Activated B cell treated with CpG ODN at 0.5 μM for 24 hours (primary cell): ENCODE data around the gene ZDHHC23. TPM values are rescaled to one million over a fixed set of nuclear protein-coding genes. Genes with fewer than 3 reads are reported as not detected.

Experiments
- ATAC-seq: fragments of 200-7000 bp; cut with Tn5 transposase; one replicate; pipeline ENCODE4 v1.10.0; 2021; ENCODE audit warnings: low read depth, mild to moderate bottlenecking, moderate library complexity
- CTCF ChIA-PET: fragments of 350-600 bp; sonication (Branson Sonifier 250); formaldehyde crosslinking; loops from one replicate; lab custom pipeline; 2021; ENCODE audit warnings: antibody characterized with exemption; lab: Charles Lee
- POLR2A ChIA-PET: fragments of 350-600 bp; sonication (Branson Sonifier 250); formaldehyde crosslinking; loops from one replicate; lab custom pipeline; 2021; ENCODE audit warnings: antibody characterized with exemption; lab: Charles Lee
- DNase-seq: peaks from one replicate; pipeline ENCODE4 v3.0.0; 2022
- H3K27ac Mint-ChIP-seq: one replicate; pipeline ENCODE4 v1.8.0; 2020; ENCODE audit warnings: mixed read lengths
- H3K27me3 Mint-ChIP-seq: one replicate; pipeline ENCODE4 v1.8.0; 2021; ENCODE audit warnings: mixed read lengths
- H3K36me3 Mint-ChIP-seq: one replicate; pipeline ENCODE4 v1.8.0; 2021; ENCODE audit warnings: low read depth, mixed read lengths
- H3K4me1 Mint-ChIP-seq: one replicate; pipeline ENCODE4 v1.8.0; 2021; ENCODE audit warnings: mixed read lengths
- H3K4me3 Mint-ChIP-seq: one replicate; pipeline ENCODE4 v1.8.0; 2020; ENCODE audit warnings: mild to moderate bottlenecking, mixed read lengths
- H3K9me3 Mint-ChIP-seq: one replicate; pipeline ENCODE4 v1.8.0; 2020; ENCODE audit warnings: mixed read lengths
- CTCF ChIP-seq: fragments of 200-600 bp; IDR thresholded peaks from one replicate; pipeline ENCODE4 v1.8.0; 2022; ENCODE audit warnings: antibody characterized with exemption, mild to moderate bottlenecking
- intact Hi-C: fragments of 100-400 bp; cut with micrococcal nuclease; formaldehyde crosslinking; loops from one replicate; pipeline ENCODE4 v1.15.1; 2024
- total RNA-seq: library from RNA; stranded (reverse); gene quantifications from 2 replicates; pipeline ENCODE4 v1.2.3, GENCODE V29; 2022

Gene ZDHHC23
- total RNA-seq = 22.7 and 27.4 TPM in 2 replicates

- H3K9me3 Mint-ChIP-seq = peaks cover 2% of the 10 kb centered on the region
- H3K27me3 Mint-ChIP-seq = no peaks in the 10 kb centered on the region
- peaks cover 10% of the 10 kb centered on the region for H3K36me3 Mint-ChIP-seq
- DNase-seq = peak; percentile 87
- peak; percentile 83 for ATAC-seq
- H3K27ac Mint-ChIP-seq = peak within 1 kb of the TSS; percentile 84
- peaks cover 18% of the 10 kb centered on the region for H3K4me1 Mint-ChIP-seq
- ChIA-PET POLR2A (interaction anchor here (1.0 kb wide), 1 partner anchor 109 kb away, joined by 4 read pairs; the partner anchor contains the start of genes CCDC191 and QTRT2), CTCF (no interaction called here)
- peak within 1 kb of the TSS; percentile 86 for H3K4me3 Mint-ChIP-seq
- intact Hi-C loops = loop anchor here (1.0 to 2.0 kb wide), 5 partner anchors 37 to 251 kb away; partner anchors contain the start of genes CCDC191, NAA50, QTRT2 and USF3
- TF ChIP-seq CTCF = no peak
Observed at GRCh38 chr3:113947372-113948014, at the start of gene ZDHHC23. Gene ZDHHC23, plus strand, starts transcription at chr3:113948013. Its CDS starts 790 bp downstream, at chr3:113948803.

GRCh38 chr3:113898892-113899291 lies 48.9 kb upstream of the ZDHHC23 start:
- intact Hi-C loops = no loop called here
- TF ChIP-seq CTCF = no peak
- H3K9me3 Mint-ChIP-seq = no peaks in the 10 kb centered on the region
- POLR2A ChIA-PET = no interaction called here
- no peaks in the 10 kb centered on the region for H3K27me3 Mint-ChIP-seq
- no peak for DNase-seq
- ATAC-seq = no peak
- H3K4me1 Mint-ChIP-seq = peaks cover 6% of the 10 kb centered on the region
- CTCF ChIA-PET = no interaction called here
- H3K36me3 Mint-ChIP-seq = no peaks in the 10 kb centered on the region
- no peak overlapping the region for H3K27ac Mint-ChIP-seq
- no peak overlapping the region for H3K4me3 Mint-ChIP-seq

GRCh38 chr3:113906568-113907140 lies 41.2 kb upstream of the ZDHHC23 start:
- ATAC-seq (no peak), DNase-seq (no peak)
- POLR2A ChIA-PET = no interaction called here
- Mint-ChIP-seq H3K27me3 (no peaks in the 10 kb centered on the region), H3K27ac (no peak overlapping the region), H3K4me1 (no peaks in the 10 kb centered on the region), H3K36me3 (no peaks in the 10 kb centered on the region), H3K9me3 (no peaks in the 10 kb centered on the region), H3K4me3 (no peak overlapping the region)
- intact Hi-C loops = no loop called here
- TF ChIP-seq CTCF = no peak
- CTCF ChIA-PET = interaction anchor here (0.6 to 0.8 kb wide), 2 partner anchors 47 to 170 kb away, joined by 3 read pairs; no protein-coding TSS in a partner anchor

GRCh38 chr3:113908133-113908532 lies 39.7 kb upstream of the ZDHHC23 start:
- DNase-seq = no peak
- Mint-ChIP-seq H3K27ac (no peak overlapping the region), H3K9me3 (no peaks in the 10 kb centered on the region), H3K36me3 (no peaks in the 10 kb centered on the region), H3K4me1 (peaks cover 6% of the 10 kb centered on the region), H3K4me3 (no peak overlapping the region), H3K27me3 (no peaks in the 10 kb centered on the region)
- ATAC-seq = no peak
- TF ChIP-seq CTCF = no peak
- intact Hi-C loops = no loop called here
- CTCF ChIA-PET = interaction anchor here (1.0 kb wide), 1 partner anchor 172 kb away, joined by 3 read pairs; no protein-coding TSS in a partner anchor
- POLR2A ChIA-PET = no interaction called here

- ATAC-seq (no peak), DNase-seq (no peak)
- Mint-ChIP-seq H3K36me3 (no peaks in the 10 kb centered on the region), H3K4me1 (peaks cover 6% of the 10 kb centered on the region), H3K27ac (no peak overlapping the region), H3K9me3 (no peaks in the 10 kb centered on the region), H3K27me3 (no peaks in the 10 kb centered on the region), H3K4me3 (no peak overlapping the region)
- intact Hi-C loops = no loop called here
- POLR2A ChIA-PET = no interaction called here
- CTCF ChIA-PET = interaction anchor here (0.9 to 1.3 kb wide), 2 partner anchors 66 to 174 kb away, joined by 3 to 4 read pairs; no protein-coding TSS in a partner anchor
- TF ChIP-seq CTCF = no peak
Observed at GRCh38 chr3:113910966-113911365, 36.8 kb upstream of the ZDHHC23 start.
